Globus pallidus (tissue), 1 donor: ENCODE results near the gene NRG2.
A peak's percentile ranks its signal among the peaks of the same experiment; 100 is the strongest.

Experiments
- DNase-seq: peaks from one replicate; pipeline ENCODE4 v3.0.0-alpha.2; 2015; ENCODE audit warnings: low spot score

The NRG2 gene

DNA sequence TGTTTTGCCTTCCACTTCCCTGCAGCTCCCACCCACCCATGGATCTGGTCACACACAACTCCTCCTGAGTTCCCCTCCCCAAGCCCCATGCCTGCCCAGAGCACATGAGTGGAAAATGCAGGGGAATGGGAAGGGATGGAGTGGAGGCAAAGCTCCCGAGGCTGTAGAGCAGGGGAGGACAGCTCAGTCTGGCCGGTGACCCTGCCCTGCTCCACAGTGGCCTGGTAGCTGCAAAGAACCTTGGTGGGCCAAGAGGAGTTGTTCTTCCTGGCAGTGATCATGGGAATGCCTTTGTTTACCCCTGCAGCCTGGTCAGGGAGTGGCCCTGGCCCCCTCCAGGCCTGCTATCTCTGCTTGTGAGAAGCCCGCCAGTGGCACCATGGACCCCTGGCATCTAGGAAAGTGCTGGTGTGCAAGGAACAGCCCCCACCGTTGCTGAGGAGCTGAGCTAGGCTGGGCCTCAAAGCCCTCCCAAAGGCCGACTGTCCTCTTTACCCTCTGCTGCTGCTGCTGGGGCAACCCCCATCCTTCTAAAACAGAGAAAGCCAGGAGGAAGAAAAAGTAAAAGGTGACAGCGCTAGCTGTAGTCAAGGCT, 187.1 kb downstream of the NRG2 start:
- no peak for DNase-seq

DNA sequence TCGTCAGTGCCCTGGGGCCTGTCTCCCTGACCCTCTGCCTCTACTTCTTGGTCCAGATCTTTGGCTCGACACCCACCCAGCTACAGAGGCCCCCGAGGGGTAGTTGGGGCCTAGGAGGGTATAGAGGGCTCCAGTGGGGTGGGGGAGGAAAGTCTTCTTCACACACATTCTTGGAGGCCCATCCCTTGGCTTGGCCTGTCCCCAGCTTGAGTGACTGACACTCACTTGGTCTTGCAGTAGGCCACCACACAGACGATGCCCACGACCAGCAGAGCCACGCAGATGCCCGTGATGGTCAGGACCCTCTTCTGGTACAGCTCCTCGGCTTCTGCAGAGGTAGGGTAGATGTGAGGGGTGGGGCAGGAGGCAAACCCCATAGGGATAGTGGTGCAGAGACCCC, 187.6 kb downstream of the NRG2 start:
- no peak for DNase-seq

DNA sequence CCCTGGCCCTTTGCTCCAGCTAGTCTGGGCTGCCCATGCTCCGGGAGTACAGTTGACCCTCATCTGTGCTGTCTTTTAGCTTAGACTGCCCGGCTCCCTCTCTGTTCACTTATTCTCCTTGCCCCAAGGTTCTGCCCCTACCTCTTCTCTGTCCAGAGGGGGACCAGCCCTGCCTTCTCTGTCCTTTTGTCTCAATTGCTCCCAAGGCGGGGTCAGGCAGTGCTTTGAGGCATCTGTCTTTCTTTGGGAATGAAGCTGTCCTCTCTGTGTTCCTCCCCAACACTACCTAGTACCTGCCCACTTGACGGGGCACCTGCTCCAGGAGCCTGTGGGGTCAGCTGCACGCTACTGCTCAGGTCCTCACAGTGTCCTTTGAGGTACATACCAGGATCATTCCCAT, 188.1 kb downstream of the NRG2 start:
- no peak for DNase-seq

DNA sequence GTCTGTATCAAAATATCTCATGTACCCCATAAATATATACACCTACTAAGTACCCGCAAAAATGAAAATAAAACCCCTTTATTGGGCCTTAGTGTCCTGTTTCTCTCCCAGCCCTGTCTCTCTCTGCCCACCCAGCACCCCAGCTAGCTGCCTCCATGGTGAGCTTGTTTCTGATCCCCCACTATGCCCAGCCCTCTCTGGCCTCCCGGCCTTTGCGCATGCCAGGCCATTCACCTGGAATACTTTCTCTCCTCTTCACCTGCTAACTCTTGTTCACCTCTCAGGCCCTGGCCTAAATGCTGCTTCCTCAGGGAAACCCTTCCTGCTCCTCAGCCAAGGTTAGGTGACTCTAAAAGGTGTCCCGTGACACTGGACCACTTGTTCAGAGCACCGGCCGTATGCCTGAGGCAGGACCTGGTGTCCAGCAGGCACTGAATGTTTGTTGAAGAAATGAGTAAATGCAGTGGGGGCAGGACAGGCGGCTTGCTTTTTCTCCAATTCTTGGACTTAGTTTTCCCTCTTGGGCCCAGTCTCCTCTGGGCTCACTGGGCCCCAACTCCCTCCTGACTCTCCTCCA, 189.0 kb downstream of the NRG2 start:
- DNase-seq, result no peak

DNA sequence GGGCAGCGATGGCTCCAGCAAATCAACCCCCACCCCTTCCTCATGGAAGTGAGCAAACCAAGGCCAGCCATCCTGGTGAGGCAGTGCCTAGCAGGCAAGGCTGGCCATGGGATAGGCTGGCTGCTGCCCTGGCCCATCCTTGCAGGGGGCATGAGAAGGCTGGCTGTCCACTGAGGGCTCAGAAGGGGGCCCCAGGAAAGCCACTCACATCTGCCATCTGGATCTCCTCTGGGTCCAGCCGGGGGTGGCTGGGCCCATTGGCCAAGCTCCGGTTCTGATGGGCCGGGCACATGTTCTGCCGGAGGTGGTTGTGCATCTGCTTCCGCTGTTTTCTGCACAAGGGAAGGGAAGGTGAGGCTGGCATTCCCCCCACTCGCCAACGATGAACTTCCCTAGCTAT, 190.4 kb downstream of the NRG2 start:
- no peak for DNase-seq

DNA sequence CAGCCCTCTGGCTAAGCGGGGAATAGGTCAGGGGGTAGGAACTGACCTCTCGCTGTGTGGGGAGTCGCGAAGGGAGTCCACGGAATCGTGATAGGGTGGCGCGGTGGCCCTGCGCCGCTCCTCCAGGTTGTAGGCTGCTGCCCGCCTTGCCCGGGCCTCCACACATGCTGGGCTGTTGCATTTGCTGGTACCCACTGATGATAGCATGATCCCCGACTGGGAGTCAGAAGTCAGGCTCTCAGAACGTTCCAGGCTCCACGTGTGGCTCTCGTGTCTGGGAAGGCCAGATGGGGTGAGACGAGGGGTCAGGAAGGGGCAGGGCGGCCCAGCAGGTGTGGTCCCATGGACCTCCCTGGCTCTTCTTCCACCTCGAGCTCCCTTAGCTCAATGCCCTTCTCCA, 191.5 kb downstream of the NRG2 start:
- no peak for DNase-seq

DNA sequence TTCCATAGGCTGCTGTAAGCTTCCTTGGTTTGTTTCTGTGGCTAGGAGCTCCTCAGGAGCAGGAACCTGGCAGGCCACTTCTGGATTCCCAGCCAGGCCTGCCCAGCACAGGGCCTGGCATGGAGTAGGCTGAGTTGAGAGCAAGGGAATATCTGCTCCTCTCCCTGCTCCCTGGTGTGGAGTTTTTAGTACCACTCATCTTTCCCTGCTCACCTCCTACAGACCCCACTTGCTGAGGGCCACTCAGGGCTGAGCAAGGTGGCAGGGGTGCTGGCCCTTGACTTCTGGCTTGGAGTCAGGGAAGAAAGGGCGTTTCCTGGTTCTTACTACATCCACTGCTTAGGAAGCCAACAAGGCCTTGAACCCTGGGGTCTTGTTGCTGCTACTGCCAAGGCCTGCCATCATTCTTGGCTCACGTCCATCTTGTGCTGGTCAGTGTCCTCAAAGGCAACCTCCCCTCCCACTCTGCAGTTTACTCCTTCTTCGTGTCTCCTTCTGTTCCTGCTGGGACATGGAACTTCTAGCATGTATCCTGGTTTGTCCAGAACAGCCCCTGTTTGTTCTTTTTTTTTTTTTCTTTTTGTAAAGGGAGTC, 192.6 kb downstream of the NRG2 start:
- DNase-seq, result no peak

DNA sequence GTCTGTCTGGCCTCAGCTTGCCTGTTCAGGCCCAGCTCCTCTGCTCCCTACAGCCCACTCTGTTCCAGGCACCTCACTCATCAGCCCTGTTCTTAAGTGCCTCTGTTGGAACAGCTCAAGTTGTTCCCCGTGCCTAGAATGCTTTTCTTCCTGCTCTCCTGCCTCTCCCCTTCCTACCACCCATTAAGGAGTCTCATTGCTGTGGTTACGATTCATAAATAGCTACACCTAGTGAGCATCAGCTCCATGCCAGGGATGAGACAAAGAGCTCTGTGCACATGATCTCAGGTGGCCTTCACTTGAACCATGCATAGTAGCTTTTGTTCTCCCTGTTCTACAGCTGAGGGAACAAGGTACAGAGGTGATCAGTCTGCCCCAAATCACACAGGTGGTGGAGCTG, 193.2 kb downstream of the NRG2 start:
- no peak for DNase-seq

DNA sequence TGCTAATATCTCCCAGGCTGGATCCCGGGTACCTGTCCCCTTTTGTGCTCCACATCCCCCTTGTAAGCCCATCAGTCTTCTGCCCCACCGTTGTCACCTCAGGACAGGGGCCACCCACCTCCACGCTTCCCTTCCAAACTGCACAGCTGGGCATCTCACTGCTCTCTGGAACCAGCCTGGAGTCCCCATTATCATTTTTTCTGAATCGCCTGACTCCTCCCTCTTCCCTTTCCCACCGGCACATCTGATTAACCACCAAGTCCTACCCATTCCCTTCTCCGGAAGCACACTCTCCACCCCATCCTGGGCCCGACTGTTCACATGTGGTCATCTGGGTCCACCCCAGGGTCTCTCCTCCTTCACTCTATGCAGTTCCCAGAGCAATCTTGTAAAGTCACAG, 193.6 kb downstream of the NRG2 start:
- DNase-seq, result no peak

DNA sequence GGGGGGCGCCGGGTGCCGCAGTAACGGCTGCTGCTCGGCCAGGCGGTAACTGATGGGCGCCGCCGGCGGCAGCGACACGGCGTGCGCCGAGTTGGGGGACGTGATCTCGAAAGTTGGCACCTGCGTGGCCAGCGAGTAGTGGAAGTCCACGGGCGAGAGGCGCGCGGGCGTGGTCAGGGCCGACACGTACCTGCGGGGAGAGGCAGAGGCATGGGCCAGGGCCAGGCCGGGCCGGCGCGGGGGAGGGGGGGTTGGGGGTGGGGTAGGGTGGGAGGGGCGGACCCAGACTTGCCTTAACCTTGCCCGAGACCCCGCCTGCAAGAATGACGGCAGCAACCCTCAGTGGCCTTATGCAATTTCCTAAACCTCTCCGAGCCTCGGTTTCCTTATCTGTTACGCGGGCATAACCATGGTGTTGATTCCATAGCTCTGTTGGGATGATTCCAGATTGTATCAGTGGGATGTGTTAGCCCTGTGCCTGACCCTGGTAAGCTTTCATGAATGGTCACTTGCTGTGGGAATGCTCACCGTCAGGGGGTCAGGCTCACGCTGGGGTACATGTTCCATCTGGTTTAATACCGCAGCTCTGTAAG, 194.5 kb downstream of the NRG2 start:
- no peak for DNase-seq

DNA sequence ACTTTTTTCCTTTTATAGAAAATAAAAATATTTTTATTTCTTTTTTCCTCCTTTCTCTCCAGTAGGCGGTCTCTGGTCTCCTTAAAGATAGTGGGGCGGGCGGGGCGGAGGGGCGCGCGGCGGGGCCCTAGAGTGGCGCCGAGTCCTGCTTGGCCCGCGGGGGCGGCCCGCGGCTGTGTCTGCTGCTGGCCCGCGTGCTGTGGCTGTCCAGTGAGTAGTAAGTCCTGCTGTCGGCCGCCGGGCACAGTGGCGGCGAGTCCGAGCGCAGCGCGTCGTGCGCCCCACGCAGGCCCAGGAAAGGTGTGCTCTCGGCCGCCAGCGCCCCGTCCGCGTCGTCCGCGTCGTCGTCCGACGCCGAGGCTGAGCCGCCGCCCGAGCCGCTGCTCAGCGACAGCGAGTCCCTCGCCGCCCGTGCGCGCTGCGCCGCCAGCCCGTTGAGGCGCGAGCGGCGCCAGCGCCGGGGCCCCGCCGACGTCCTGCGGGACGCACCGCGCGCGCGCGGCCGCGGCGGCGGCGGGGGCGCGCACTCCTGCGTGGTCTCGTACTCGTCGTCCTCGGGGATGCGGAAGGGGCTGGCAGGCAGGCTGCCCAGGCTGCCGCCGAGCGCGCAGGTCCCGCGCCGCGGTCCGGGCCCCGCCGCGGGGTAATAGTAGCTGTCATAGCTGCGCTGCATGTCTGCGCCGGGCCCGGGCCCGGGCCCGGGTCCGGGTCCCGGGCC, 195.2 kb downstream of the NRG2 start:
- peak; percentile 60 for DNase-seq

DNA sequence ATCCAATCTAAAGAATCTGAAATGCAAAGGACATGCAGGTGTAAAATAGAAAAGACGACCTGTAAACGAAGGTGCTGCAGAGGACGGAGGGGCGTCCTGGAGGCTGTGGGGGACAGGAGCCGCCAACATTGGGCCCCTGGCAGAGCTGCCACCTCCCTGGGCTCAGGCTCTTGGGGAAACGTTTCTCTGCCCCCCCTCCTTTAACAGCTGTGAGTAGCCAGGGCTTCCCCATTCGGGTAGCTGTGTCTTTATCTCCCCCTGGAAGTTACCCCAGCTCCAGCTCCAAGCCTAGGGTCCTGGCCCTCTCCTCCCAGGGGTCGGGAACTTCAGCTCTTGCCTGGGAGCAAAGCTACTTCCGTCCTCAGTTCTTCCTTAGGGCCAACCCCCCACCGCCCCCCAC, 196.0 kb downstream of the NRG2 start:
- DNase-seq, result no peak

DNA sequence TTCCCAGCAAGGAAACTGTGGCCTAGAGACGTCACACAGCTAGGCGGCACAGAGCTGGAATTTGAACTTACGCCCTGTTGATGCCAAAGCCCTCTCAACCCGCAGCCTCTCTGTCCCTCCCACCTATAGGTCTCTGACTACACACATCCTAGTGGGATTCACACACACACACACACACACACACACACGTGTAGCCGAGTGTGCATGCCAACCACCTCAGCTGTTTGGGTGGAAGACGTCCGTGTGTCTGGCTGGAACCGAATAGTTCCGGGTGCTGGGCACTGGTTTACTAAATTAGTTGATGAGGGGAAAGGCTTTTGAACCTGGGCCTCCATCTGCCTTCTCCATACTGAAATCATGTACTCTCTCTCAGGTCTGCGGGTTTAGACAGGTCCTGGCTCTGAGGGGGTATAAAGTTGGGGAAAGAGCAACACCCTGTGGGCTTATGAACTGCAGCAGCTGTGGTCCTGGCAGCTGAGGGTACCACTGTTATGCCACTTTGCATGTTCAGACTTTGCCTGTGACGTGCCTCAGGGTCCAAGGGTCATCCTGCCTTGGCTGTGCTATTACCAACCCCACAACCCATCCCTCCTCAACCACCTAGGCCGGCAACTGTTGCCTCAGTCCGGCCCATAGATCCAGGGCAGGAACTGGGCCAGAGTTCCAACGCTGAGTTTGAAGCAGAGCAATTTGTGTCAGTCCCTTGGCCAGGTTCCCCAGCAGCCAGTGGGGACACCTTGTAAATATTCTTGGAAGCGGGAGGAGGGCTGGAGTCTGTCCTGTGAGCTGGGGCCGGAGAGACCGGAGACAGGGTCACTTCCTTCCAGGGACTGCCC, 197.0 kb downstream of the NRG2 start:
- peak; percentile 56 for DNase-seq

DNA sequence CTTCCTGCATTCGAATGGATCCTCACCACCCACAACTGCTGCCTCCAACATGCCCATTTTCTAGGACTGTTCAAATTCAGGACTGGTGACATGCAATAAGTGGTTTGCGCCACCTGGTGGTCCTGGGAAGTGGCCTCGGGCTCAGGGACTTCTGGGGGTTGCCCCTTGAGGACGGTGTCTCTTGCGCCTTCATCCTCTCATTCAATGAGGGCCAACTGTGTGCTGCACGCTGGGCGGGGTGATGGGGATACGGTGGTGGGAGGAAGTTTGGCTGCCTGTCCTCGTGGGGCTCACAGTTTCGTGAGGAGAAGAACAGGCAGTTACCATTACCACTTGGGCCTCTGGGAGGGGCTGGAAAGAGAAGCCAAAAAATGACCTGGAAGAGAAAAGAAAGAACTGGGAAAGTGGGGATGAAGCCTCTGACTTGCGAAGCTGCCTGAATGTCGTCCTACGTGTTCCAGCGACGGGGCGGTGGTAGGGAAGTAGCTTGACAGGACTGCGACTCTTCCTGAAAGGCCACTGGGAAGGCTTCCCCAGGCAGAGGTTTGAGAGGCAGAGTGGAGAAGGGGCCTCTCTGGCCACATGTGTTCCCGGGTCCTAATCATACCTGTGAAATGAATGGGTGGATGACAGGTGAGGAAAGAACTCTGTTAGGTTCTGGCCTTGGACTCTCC, 198.5 kb downstream of the NRG2 start:
- DNase-seq, result peak; percentile 83

DNA sequence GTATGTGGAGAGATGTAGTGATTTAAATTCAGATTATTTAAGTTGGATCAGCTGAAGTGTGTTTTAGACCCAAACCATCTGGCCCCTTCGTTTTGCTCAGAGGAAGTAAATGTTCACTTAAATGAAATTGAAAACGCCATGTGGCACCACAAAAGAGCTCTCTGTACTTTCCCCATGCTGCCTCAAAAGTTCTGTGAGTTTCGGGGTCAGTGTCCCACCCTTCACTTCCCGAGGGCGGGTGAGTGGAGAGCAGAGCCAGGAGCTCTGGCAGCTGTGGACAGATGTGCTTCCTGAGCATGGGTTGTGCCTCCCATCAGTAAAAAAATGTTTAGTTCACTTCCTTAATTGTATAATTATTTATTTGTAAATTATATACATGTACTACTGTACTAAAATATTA, 199.1 kb downstream of the NRG2 start:
- no peak for DNase-seq

DNA sequence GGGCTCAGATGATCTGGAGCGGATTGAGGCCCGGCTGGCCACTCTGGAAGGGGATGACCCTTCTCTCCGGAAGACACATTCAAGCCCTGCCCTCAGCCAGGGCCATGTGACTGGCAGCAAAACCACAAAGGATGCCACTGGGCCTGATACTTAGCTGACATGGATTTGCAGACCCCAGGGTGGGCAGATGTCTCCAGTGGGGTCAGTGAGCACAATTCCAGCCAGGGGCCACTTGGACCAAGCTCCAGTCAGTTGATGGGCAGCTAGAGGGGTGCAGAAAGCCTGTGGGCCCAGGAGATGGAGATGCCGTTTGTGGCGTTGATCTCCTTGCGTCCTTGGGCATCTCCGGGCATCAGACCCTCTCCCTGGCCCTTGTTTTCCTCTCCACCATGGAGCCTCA, 200.8 kb downstream of the NRG2 start:
- no peak for DNase-seq

DNA sequence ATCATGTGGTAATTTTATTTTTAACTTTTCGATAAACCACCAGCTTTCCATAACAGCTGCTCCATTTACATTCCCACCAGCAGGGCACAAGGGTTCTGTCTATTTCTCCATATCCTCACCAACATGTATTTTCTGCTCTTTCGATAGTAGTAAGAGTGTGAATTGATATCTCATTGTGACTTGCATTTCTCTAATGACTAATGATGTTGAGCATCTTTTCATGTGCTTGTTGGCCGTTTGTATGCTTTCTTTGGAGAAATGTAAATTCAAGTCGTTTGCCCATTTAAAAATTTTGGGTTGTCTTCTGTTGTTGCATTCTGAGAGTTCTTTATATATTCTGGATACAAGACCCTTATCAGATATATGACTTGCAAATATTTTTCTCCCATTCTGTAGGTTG, 201.6 kb downstream of the NRG2 start:
- no peak for DNase-seq

DNA sequence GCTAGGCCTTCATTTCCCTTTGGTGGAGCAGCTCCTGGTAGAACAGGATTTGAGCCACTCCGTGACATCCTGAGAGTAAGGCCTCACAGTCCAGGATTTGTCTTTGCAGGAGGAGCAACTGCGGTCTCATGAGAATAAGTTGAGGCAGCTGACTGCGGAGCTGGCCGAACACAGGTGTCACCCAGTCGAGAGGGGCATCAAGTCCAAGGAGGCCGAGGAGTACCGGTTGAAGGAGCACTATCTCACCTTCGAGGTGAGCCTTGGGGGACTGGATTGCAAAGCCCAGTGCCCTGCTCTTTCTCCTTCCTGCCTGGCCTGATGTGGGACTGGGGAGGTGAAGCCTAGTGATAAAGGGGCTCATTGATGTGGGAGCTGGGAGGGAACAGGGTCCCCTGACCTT, 203.2 kb downstream of the NRG2 start:
- DNase-seq, result no peak

DNA sequence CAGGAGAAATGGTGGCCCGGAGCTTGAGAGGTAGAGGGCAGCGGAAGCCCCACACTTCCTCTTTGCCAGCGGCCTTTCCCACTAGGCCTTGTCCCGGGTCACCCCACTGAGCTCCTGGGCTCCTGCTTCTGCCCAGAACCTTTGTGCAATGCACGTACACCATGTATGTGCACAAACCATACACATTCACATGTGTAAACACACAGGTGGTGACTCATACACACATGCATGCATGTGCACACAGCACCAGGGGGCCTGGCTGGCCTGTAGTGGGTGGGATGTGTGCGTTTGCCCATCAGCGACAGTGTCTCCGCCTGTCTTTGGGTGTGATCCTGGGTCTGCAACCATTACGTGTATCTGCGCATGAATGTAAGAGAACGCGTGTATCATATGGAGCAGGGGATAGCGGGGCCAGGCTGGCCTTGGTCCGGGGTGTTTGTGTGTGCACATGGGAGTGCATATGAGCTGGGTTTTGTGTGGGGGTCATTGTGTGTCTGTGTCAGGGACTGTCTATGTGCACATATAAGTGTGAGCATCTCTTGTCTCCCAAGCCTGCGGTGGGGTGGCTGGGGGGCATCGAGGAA, 203.8 kb downstream of the NRG2 start:
- DNase-seq, result no peak

DNA sequence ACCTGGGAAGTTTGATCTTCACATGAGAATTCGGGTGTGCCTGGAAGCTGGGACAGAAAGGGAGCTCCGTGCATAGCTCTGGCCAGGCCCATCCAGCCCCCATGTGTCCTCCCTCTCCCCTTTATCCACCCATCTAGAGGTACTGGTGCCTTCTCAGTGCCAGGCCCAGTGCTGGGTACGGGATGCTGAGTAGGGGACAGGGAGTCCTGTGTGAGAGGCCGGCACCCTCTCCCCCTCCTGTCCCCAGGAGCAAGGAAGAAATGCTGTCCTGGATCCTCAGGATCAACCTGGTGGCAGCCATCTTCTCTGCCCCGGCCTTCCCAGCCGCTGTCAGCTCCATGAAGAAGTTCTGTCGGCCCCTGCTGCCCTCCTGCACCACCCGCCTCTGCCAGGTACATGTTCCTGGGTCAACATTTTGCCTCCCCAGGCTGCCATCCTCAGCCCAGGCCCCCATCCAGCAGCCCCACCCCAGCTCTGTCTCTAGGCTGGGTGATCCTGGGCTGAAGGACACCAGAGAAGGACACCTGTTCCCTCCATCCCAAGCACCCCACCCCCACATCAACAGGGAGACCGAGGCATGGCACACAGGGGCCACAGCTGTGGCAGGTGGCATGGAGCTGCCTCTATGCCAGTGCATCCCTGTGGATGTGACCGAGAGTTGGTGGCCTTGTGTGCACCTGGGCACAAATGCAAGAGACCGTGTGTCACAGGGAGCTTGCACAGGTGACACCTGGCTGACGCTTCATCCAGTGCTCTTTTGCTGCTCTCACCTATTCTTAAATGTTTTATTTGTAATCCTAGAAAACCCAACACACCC, 204.5 kb downstream of the NRG2 start:
- DNase-seq, result no peak
